GM20000 (cell line): ENCODE results near the gene ADPGK.

Experiments used
- DNase-seq: peaks from one replicate; pipeline ENCODE4 v3.0.0; 2012; ENCODE audit warnings: low spot score
- CTCF ChIP-seq: IDR thresholded peaks from 2 replicates; pipeline ENCODE4 v1.5.1; 2012; ENCODE audit warnings: mild to moderate bottlenecking, control low read depth; ENCODE audit errors: extremely low read depth, missing control alignments

Gene ADPGK

GRCh38 chr15:72706266-72706665, 77.3 kb downstream of the ADPGK start:
- no peak for DNase-seq

More at GRCh38 chr15:72706266-72706665, 77.3 kb downstream of the ADPGK start:
- no peak for TF ChIP-seq CTCF
